ENCODE results near the gene RAPGEF3. TPM values are rescaled to one million over a fixed set of nuclear protein-coding genes. Genes with fewer than 3 reads are reported as not detected.
A peak's percentile ranks its signal among the peaks of the same experiment; 100 is the strongest.

Gene RAPGEF3
- total and polyA plus RNA-seq, 2 of the 13 experiments (the other 11 are each of a cell fraction or from before 2014, with no cell fraction given), result 0.07 TPM

DNA sequence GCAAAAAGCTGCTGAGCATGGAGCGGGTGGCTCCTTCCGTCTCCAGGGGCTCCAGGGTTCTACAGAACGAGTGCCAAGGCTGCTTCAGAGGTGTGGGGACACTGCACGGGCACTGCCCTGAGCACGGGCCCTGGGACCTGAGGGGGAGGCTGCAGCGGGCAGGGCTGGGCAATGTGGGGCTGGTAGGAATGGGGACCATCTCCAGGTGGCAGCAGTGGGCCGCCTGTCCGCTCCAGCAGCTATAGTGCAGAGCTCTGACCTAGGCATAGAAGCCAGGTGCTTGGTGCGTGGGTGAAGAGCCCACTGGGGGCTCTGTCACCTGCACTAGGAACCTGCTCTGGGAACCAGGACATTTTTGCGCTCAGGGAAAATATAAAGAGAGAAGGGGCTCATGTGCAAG is 38.8 kb upstream of the RAPGEF3 start (continued):
- TF ChIP-seq ZNF160 (CRISPR knock-in tag; IDR thresholded peaks at IDR 0.05) (no peak), SSRP1 (CRISPR knock-in tag; IDR thresholded peaks at IDR 0.05) (no peak), YEATS2 (CRISPR knock-in tag; IDR thresholded peaks at IDR 0.05; ENCODE audit: borderline replicate concordance) (no peak), KLF12 (CRISPR knock-in tag; IDR thresholded peaks at IDR 0.05; ENCODE audit: borderline replicate concordance) (no peak), CEBPB (IDR thresholded peaks at IDR 0.05; ENCODE audit: borderline replicate concordance, low read depth, low read length) (no peak), ZNF567 (CRISPR knock-in tag; IDR thresholded peaks at IDR 0.05; ENCODE audit: borderline replicate concordance) (no peak), ZNF263 (CRISPR knock-in tag; IDR thresholded peaks at IDR 0.05) (no peak), RBM39 (IDR thresholded peaks at IDR 0.05; ENCODE audit: low read depth, low read length, poor library complexity, severe bottlenecking) (no peak), RAD51 (IDR thresholded peaks at IDR 0.05; ENCODE audit: borderline replicate concordance) (no peak), HOXD1 (CRISPR knock-in tag; IDR thresholded peaks at IDR 0.05) (no peak), ONECUT2 (CRISPR knock-in tag; IDR thresholded peaks at IDR 0.05) (no peak), KDM4B (CRISPR knock-in tag; IDR thresholded peaks at IDR 0.05) (no peak), ZNF747 (CRISPR knock-in tag; IDR thresholded peaks at IDR 0.05; ENCODE audit: borderline replicate concordance) (no peak), ZBTB21 (CRISPR knock-in tag; IDR thresholded peaks at IDR 0.05) (no peak), ZNF558 (CRISPR knock-in tag; IDR thresholded peaks at IDR 0.05; ENCODE audit: borderline replicate concordance) (no peak)
- TF ChIP-seq, protein P1, sequence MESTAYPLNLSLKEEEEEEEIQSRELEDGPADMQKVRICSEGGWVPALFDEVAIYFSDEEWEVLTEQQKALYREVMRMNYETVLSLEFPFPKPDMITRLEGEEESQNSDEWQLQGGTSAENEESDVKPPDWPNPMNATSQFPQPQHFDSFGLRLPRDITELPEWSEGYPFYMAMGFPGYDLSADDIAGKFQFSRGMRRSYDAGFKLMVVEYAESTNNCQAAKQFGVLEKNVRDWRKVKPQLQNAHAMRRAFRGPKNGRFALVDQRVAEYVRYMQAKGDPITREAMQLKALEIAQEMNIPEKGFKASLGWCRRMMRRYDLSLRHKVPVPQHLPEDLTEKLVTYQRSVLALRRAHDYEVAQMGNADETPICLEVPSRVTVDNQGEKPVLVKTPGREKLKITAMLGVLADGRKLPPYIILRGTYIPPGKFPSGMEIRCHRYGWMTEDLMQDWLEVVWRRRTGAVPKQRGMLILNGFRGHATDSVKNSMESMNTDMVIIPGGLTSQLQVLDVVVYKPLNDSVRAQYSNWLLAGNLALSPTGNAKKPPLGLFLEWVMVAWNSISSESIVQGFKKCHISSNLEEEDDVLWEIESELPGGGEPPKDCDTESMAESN (CRISPR knock-in tag; conservative IDR thresholded peaks at IDR 0.05), result no peak
- TF ChIP-seq, protein P2, sequence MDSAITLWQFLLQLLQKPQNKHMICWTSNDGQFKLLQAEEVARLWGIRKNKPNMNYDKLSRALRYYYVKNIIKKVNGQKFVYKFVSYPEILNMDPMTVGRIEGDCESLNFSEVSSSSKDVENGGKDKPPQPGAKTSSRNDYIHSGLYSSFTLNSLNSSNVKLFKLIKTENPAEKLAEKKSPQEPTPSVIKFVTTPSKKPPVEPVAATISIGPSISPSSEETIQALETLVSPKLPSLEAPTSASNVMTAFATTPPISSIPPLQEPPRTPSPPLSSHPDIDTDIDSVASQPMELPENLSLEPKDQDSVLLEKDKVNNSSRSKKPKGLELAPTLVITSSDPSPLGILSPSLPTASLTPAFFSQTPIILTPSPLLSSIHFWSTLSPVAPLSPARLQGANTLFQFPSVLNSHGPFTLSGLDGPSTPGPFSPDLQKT (CRISPR knock-in tag; IDR thresholded peaks at IDR 0.05; ENCODE audit: borderline replicate concordance), result no peak
- TF ChIP-seq, protein P3, sequence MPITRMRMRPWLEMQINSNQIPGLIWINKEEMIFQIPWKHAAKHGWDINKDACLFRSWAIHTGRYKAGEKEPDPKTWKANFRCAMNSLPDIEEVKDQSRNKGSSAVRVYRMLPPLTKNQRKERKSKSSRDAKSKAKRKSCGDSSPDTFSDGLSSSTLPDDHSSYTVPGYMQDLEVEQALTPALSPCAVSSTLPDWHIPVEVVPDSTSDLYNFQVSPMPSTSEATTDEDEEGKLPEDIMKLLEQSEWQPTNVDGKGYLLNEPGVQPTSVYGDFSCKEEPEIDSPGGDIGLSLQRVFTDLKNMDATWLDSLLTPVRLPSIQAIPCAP (CRISPR knock-in tag; IDR thresholded peaks at IDR 0.05; ENCODE audit: low read depth), result no peak
- TF ChIP-seq, protein P4, sequence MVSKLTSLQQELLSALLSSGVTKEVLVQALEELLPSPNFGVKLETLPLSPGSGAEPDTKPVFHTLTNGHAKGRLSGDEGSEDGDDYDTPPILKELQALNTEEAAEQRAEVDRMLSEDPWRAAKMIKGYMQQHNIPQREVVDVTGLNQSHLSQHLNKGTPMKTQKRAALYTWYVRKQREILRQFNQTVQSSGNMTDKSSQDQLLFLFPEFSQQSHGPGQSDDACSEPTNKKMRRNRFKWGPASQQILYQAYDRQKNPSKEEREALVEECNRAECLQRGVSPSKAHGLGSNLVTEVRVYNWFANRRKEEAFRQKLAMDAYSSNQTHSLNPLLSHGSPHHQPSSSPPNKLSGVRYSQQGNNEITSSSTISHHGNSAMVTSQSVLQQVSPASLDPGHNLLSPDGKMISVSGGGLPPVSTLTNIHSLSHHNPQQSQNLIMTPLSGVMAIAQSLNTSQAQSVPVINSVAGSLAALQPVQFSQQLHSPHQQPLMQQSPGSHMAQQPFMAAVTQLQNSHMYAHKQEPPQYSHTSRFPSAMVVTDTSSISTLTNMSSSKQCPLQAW (CRISPR knock-in tag; IDR thresholded peaks at IDR 0.05), result no peak
- TF ChIP-seq, protein P5, sequence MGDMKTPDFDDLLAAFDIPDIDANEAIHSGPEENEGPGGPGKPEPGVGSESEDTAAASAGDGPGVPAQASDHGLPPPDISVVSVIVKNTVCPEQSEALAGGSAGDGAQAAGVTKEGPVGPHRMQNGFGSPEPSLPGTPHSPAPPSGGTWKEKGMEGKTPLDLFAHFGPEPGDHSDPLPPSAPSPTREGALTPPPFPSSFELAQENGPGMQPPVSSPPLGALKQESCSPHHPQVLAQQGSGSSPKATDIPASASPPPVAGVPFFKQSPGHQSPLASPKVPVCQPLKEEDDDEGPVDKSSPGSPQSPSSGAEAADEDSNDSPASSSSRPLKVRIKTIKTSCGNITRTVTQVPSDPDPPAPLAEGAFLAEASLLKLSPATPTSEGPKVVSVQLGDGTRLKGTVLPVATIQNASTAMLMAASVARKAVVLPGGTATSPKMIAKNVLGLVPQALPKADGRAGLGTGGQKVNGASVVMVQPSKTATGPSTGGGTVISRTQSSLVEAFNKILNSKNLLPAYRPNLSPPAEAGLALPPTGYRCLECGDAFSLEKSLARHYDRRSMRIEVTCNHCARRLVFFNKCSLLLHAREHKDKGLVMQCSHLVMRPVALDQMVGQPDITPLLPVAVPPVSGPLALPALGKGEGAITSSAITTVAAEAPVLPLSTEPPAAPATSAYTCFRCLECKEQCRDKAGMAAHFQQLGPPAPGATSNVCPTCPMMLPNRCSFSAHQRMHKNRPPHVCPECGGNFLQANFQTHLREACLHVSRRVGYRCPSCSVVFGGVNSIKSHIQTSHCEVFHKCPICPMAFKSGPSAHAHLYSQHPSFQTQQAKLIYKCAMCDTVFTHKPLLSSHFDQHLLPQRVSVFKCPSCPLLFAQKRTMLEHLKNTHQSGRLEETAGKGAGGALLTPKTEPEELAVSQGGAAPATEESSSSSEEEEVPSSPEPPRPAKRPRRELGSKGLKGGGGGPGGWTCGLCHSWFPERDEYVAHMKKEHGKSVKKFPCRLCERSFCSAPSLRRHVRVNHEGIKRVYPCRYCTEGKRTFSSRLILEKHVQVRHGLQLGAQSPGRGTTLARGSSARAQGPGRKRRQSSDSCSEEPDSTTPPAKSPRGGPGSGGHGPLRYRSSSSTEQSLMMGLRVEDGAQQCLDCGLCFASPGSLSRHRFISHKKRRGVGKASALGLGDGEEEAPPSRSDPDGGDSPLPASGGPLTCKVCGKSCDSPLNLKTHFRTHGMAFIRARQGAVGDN (CRISPR knock-in tag; IDR thresholded peaks at IDR 0.05), result 0 out of 2 replicates have a peak, but pooled peaks have one; percentile 14
